Activated T-cell treated with anti-CD3 and anti-CD28 coated beads, Interleukin-2, amount 50 U/mL, for 48 hours (primary cell): Measurements from ENCODE around the gene NFE2L1.
"Not testable (repeated sequence)": the region's sequence is repeated elsewhere in the genome, so short reads cannot be mapped to it uniquely, and the experiment has no call there.

ENCODE experiments used
- DNase-seq, 2 experiments: peaks; one replicate each; pipeline ENCODE4 v3.0.0-alpha.2; 2020

NFE2L1 gene

GRCh38 chr17:48048384-48049126 lies 396 bp downstream of the NFE2L1 start:
- DNase-seq: no peak

GRCh38 chr17:48051283-48051682 lies 3.1 kb downstream of the NFE2L1 start:
- no peak for DNase-seq

GRCh38 chr17:48051706-48052486 lies 3.7 kb downstream of the NFE2L1 start:
- no peak for DNase-seq

- DNase-seq: no peak
These were observed 5.0 kb downstream of the NFE2L1 start for GRCh38 chr17:48052956-48053757.

- no peak for DNase-seq
These were observed 5.6 kb downstream of the NFE2L1 start for GRCh38 chr17:48053758-48054237.

- DNase-seq: no peak
These were observed 6.4 kb downstream of the NFE2L1 start for GRCh38 chr17:48054238-48055185.

- peak; percentile 49 to 58 for DNase-seq
These were observed 7.5 kb downstream of the NFE2L1 start for GRCh38 chr17:48055531-48056245.

GRCh38 chr17:48056246-48056745 lies 8.1 kb downstream of the NFE2L1 start:
- DNase-seq: no peak

- no peak for DNase-seq
These were observed 8.7 kb downstream of the NFE2L1 start for GRCh38 chr17:48056879-48057278.

GRCh38 chr17:48057626-48058025 lies 9.5 kb downstream of the NFE2L1 start:
- no peak for DNase-seq

- DNase-seq: no peak
These were observed 10.4 kb downstream of the NFE2L1 start for GRCh38 chr17:48058393-48059124.

- no peak for DNase-seq
These were observed 11.0 kb downstream of the NFE2L1 start for GRCh38 chr17:48059125-48059668.

- no peak for DNase-seq
These were observed 12.1 kb downstream of the NFE2L1 start for GRCh38 chr17:48060249-48060648.

GRCh38 chr17:48062273-48062672 lies 14.1 kb downstream of the NFE2L1 start:
- DNase-seq: no peak

GRCh38 chr17:48064638-48065037 lies 16.5 kb downstream of the NFE2L1 start:
- DNase-seq: no peak

GRCh38 chr17:48066192-48066591 lies 18.0 kb downstream of the NFE2L1 start:
- no peak for DNase-seq

GRCh38 chr17:48066656-48067055 lies 18.5 kb downstream of the NFE2L1 start:
- no peak for DNase-seq

- DNase-seq: no peak
These were observed 19.1 kb downstream of the NFE2L1 start for GRCh38 chr17:48067245-48067644.

GRCh38 chr17:48067808-48068207 lies 19.6 kb downstream of the NFE2L1 start:
- not testable (repeated sequence) for DNase-seq

GRCh38 chr17:48068491-48068961 lies 20.4 kb downstream of the NFE2L1 start:
- DNase-seq: no peak
